Measurements from ENCODE around the gene DMBX1. TPM values are rescaled to one million over a fixed set of nuclear protein-coding genes. Genes with fewer than 3 reads are reported as not detected.

The DMBX1 gene
- total and polyA plus RNA-seq, 5 donors: not detected

GRCh38 chr1:46484783-46485490 lies 4.7 kb upstream of the DMBX1 start:
- 26% methylated on average over 14 of the region's 14 CpGs for whole genome bisulfite sequencing
- ATAC-seq (no peak), DNase-seq (no peak)
- Histone ChIP-seq H3K4me1 (ENCODE audit: control insufficient read depth, insufficient read depth, low read length) (no peaks in the 10 kb centered on the region), H3K4me3 (ENCODE audit: low read length) (no peak overlapping the region), H3K9me3 (ENCODE audit: control insufficient read depth, low read length) (no peaks in the 10 kb centered on the region), H3K27me3 (ENCODE audit: control insufficient read depth, insufficient read depth) (no peaks in the 10 kb centered on the region), H3K27ac (ENCODE audit: low read length) (no peak overlapping the region)
- intact Hi-C loops (cut with DNase I): no loop called here

- Histone ChIP-seq H3K27me3 (ENCODE audit: control insufficient read depth, insufficient read depth) (no peaks in the 10 kb centered on the region), H3K9me3 (ENCODE audit: control insufficient read depth, low read length) (no peaks in the 10 kb centered on the region), H3K27ac (ENCODE audit: low read length) (no peak overlapping the region), H3K4me1 (ENCODE audit: control insufficient read depth, insufficient read depth, low read length) (no peaks in the 10 kb centered on the region), H3K4me3 (ENCODE audit: low read length) (no peak overlapping the region)
- DNase-seq (peak in 1 of 3 donors; percentile 36), ATAC-seq (no peak)
- intact Hi-C loops (cut with DNase I): no loop called here
- WGBS: 9% methylated on average over 58 of the region's 58 CpGs
These were observed 3.8 kb upstream of the DMBX1 start for GRCh38 chr1:46485564-46486431.

GRCh38 chr1:46486432-46487015 lies 3.1 kb upstream of the DMBX1 start:
- H3K9me3 ChIP-seq (ENCODE audit: control insufficient read depth, low read length): no peaks in the 10 kb centered on the region
- no peak overlapping the region for H3K27ac ChIP-seq (ENCODE audit: low read length)
- DNase-seq (no peak), ATAC-seq (no peak)
- no peaks in the 10 kb centered on the region for H3K4me1 ChIP-seq (ENCODE audit: control insufficient read depth, insufficient read depth, low read length)
- intact Hi-C loops (cut with DNase I): no loop called here
- WGBS: 67% methylated on average over 8 of the region's 8 CpGs
- no peak overlapping the region for H3K4me3 ChIP-seq (ENCODE audit: low read length)
- no peaks in the 10 kb centered on the region for H3K27me3 ChIP-seq (ENCODE audit: control insufficient read depth, insufficient read depth)

- DNase-seq (peak in 1 of 3 donors; percentile 9), ATAC-seq (no peak)
- H3K27ac ChIP-seq (ENCODE audit: low read length): no peak overlapping the region
- H3K4me3 ChIP-seq (ENCODE audit: low read length): no peak overlapping the region
- WGBS: 17% methylated on average over 7 of the region's 7 CpGs
- no peaks in the 10 kb centered on the region for H3K4me1 ChIP-seq (ENCODE audit: control insufficient read depth, insufficient read depth, low read length)
- H3K27me3 ChIP-seq (ENCODE audit: control insufficient read depth, insufficient read depth): no peaks in the 10 kb centered on the region
- no peaks in the 10 kb centered on the region for H3K9me3 ChIP-seq (ENCODE audit: control insufficient read depth, low read length)
- intact Hi-C loops (cut with DNase I): no loop called here
These were observed 1.8 kb upstream of the DMBX1 start for GRCh38 chr1:46487818-46488218.

- ATAC-seq: no peak
- Histone ChIP-seq H3K27ac (ENCODE audit: low read length) (no peak overlapping the region), H3K4me1 (ENCODE audit: control insufficient read depth, insufficient read depth, low read length) (no peaks in the 10 kb centered on the region), H3K4me3 (ENCODE audit: low read length) (no peak overlapping the region), H3K27me3 (ENCODE audit: control insufficient read depth, insufficient read depth) (no peaks in the 10 kb centered on the region), H3K9me3 (ENCODE audit: control insufficient read depth, low read length) (no peaks in the 10 kb centered on the region)
- intact Hi-C loops (cut with DNase I): no loop called here
- peak in 1 of 3 donors; percentile 40 for DNase-seq
- 10% methylated on average over 24 of the region's 24 CpGs for WGBS
These were observed 1.1 kb upstream of the DMBX1 start for GRCh38 chr1:46488343-46489168.

GRCh38 chr1:46489169-46489637 lies 433 bp upstream of the DMBX1 start:
- peak in 1 of 3 donors; percentile 61 for DNase-seq
- no peak for ATAC-seq
- H3K27ac ChIP-seq (ENCODE audit: low read length): no peak overlapping the region
- no peaks in the 10 kb centered on the region for H3K27me3 ChIP-seq (ENCODE audit: control insufficient read depth, insufficient read depth)
- intact Hi-C loops (cut with DNase I): no loop called here
- peak overlapping the region; percentile 36 for H3K4me3 ChIP-seq (ENCODE audit: low read length)
- no peaks in the 10 kb centered on the region for H3K9me3 ChIP-seq (ENCODE audit: control insufficient read depth, low read length)
- 3% methylated on average over 35 of the region's 35 CpGs for WGBS
- H3K4me1 ChIP-seq (ENCODE audit: control insufficient read depth, insufficient read depth, low read length): no peaks in the 10 kb centered on the region

GRCh38 chr1:46490406-46490655 lies 695 bp downstream of the DMBX1 start:
- no peaks in the 10 kb centered on the region for H3K9me3 ChIP-seq (ENCODE audit: control insufficient read depth, low read length)
- intact Hi-C loops (cut with DNase I): no loop called here
- peak overlapping the region; percentile 36 for H3K4me3 ChIP-seq (ENCODE audit: low read length)
- no peaks in the 10 kb centered on the region for H3K27me3 ChIP-seq (ENCODE audit: control insufficient read depth, insufficient read depth)
- H3K4me1 ChIP-seq (ENCODE audit: control insufficient read depth, insufficient read depth, low read length): no peaks in the 10 kb centered on the region
- ATAC-seq: no peak
- no peak overlapping the region for H3K27ac ChIP-seq (ENCODE audit: low read length)
- no peak for DNase-seq
- WGBS: 2% methylated on average over 25 of the region's 25 CpGs

GRCh38 chr1:46490656-46491442 lies 1.2 kb downstream of the DMBX1 start:
- H3K4me1 ChIP-seq (ENCODE audit: control insufficient read depth, insufficient read depth, low read length): no peaks in the 10 kb centered on the region
- intact Hi-C loops (cut with DNase I): no loop called here
- ATAC-seq (no peak), DNase-seq (no peak)
- H3K27me3 ChIP-seq (ENCODE audit: control insufficient read depth, insufficient read depth): no peaks in the 10 kb centered on the region
- no peak overlapping the region for H3K4me3 ChIP-seq (ENCODE audit: low read length)
- no peaks in the 10 kb centered on the region for H3K9me3 ChIP-seq (ENCODE audit: control insufficient read depth, low read length)
- H3K27ac ChIP-seq (ENCODE audit: low read length): no peak overlapping the region
- WGBS: 6% methylated on average over 50 of the region's 50 CpGs

GRCh38 chr1:46491443-46492268 lies 2.0 kb downstream of the DMBX1 start:
- Histone ChIP-seq H3K9me3 (ENCODE audit: control insufficient read depth, low read length) (no peaks in the 10 kb centered on the region), H3K27me3 (ENCODE audit: control insufficient read depth, insufficient read depth) (no peaks in the 10 kb centered on the region), H3K4me1 (ENCODE audit: control insufficient read depth, insufficient read depth, low read length) (no peaks in the 10 kb centered on the region), H3K4me3 (ENCODE audit: low read length) (no peak overlapping the region), H3K27ac (ENCODE audit: low read length) (no peak overlapping the region)
- ATAC-seq (no peak), DNase-seq (no peak)
- WGBS: 15% methylated on average over 25 of the region's 25 CpGs
- intact Hi-C loops (cut with DNase I): no loop called here

All from right cardiac atrium (tissue), 5 donors.